Prostate gland (tissue), 2 donors: Measurements from ENCODE around the gene AATK. TPM values are rescaled to one million over a fixed set of nuclear protein-coding genes. Genes with fewer than 3 reads are reported as not detected.
A peak's percentile ranks its signal among the peaks of the same experiment; 100 is the strongest.

Experiments used
- DNase-seq: peaks from one replicate; pipeline ENCODE4 v3.0.0-alpha.2; 2019; ENCODE audit warnings: low spot score
- H3K27ac ChIP-seq, 2 donors: fragments of 200-600 bp; sonication (generic); 2 replicates each; pipeline ENCODE4 v1.5.1; 2017 to 2019
- H3K27me3 ChIP-seq: fragments of 200-600 bp; sonication (generic); replicated peaks from 2 replicates; pipeline ENCODE4 v1.5.1; 2019; ENCODE audit not compliant: insufficient read depth
- H3K36me3 ChIP-seq, 2 donors: fragments of 200-600 bp; sonication (generic); 1 replicate in 1 of 2; 2 replicates in 1 of 2; pipeline versions ENCODE4 v1.5.1 to v1.8.1; 2017 to 2019
- H3K4me1 ChIP-seq: fragments of 200-600 bp; sonication (generic); replicated peaks from 2 replicates; pipeline ENCODE4 v1.5.1; 2019
- H3K4me3 ChIP-seq, 2 donors: fragments of 200-600 bp; sonication (generic); 2 replicates each; pipeline ENCODE4 v1.5.1; 2017 to 2019
- H3K9me3 ChIP-seq: fragments of 200-600 bp; sonication (generic); 2 replicates; pipeline ENCODE4 v1.5.1; 2017
- CTCF ChIP-seq, 4 experiments: fragments of 200-600 bp in 2 of 4; fragments of 450-650 bp in 2 of 4; sonication (generic) in 2 of 4; IDR thresholded peaks; 1 replicate in 3 of 4; 2 replicates in 1 of 4; pipeline ENCODE4 v1.5.1; 2016 to 2019; ENCODE audit warnings: antibody characterized with exemption in 4 of 4, mild to moderate bottlenecking in 2 of 4, moderate library complexity in 2 of 4
- POLR2A ChIP-seq: fragments of 450-650 bp; IDR thresholded peaks from one replicate; pipeline ENCODE4 v1.6.1; 2016; ENCODE audit warnings: antibody characterized with exemption, mild to moderate bottlenecking
- POLR2AphosphoS5 ChIP-seq: sonication (generic); formaldehyde crosslinking; IDR thresholded peaks from one replicate; pipeline ENCODE4 v1.6.1; 2017; ENCODE audit warnings: antibody characterized with exemption
- WGBS: methylation state at CpG from one replicate; pipeline ENCODE4 v1.1.5; 2018; 5-methylcytosine and 5-hydroxymethylcytosine counted together
- intact Hi-C: fragments of 100-400 bp; cut with DNase I; formaldehyde crosslinking; loops from one replicate; pipeline ENCODE4 v1.14.2; 2022
- total RNA-seq, 2 donors: library from RNA; depleted of rRNA; stranded (reverse); fragments of >200 nt; gene quantifications; one replicate each; pipeline ENCODE4 v1.1.0, GENCODE V29; 2016

The AATK gene
- total RNA-seq, 2 donors from 2014 or later, result 5.2 to 6.6 TPM

- no peaks in the 10 kb centered on the region for H3K36me3 ChIP-seq
- no peak for DNase-seq
- H3K9me3 ChIP-seq, result no peaks in the 10 kb centered on the region
- intact Hi-C loops, result no loop called here
- TF ChIP-seq POLR2AphosphoS5, result no peak
- peak in 1 of 4 experiments; percentile 10 for TF ChIP-seq CTCF (IDR thresholded peaks at IDR 0.05)
- no peak for TF ChIP-seq POLR2A
- H3K4me3 ChIP-seq, result no peak overlapping the region
- H3K4me1 ChIP-seq, result no peaks in the 10 kb centered on the region
- no peaks in the 10 kb centered on the region for H3K27me3 ChIP-seq
- H3K27ac ChIP-seq, result no peak overlapping the region
- 78% methylated on average over 25 of the region's 27 CpGs for WGBS
These were observed 23.9 kb upstream of the AATK start for GRCh38 chr17:81189670-81190530.

DNA sequence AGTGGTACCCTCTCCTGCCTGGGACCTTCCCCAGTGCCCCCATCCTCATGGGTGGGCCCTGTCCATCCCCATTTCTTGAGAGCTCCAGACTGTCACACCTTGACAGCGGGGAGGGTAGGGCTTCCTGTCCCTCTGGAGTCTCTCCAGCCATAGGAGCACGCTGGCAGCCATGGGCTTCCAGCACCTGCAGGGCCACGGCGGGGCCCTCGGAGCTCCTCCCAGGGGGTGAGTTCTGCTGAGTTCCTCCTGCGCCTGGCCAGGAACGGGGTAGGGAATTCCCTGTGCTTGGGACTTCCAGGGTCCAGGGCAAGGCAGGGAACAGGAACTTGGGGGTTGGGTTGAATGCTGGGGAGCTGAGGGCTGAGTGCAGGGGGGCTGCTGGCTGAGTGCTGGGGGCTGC, 23.0 kb upstream of the AATK start:
- Histone ChIP-seq H3K27ac (no peak overlapping the region), H3K4me3 (no peak overlapping the region), H3K27me3 (no peaks in the 10 kb centered on the region), H3K36me3 (no peaks in the 10 kb centered on the region), H3K4me1 (no peaks in the 10 kb centered on the region), H3K9me3 (no peaks in the 10 kb centered on the region)
- intact Hi-C loops, result no loop called here
- WGBS, result 86% methylated on average over 5 of the region's 7 CpGs
- TF ChIP-seq POLR2AphosphoS5 (no peak), CTCF (IDR thresholded peaks at IDR 0.05) (no peak), POLR2A (no peak)
- DNase-seq, result no peak

DNA sequence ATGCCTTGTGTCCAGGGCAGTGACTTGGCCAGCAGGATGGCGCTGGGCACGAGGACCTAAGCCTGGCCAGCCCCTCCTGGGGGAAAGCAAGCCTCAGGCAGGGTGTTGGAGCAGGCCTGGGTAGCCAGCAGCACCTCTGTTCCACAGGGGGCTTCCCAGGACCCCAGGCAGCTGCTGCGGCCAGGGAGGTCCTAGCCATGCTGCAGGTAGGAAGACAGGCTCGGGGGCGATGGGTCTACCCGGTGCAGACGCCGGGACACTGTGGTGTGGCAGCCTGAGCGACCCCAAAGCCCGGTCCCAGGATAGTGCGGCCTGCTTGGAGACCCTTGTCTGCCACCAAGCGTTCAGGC, 22.4 kb upstream of the AATK start:
- no peak overlapping the region for H3K27ac ChIP-seq
- 99% methylated on average over 11 of the region's 12 CpGs for WGBS
- DNase-seq, result no peak
- TF ChIP-seq POLR2A, result no peak
- H3K36me3 ChIP-seq, result no peaks in the 10 kb centered on the region
- H3K9me3 ChIP-seq, result no peaks in the 10 kb centered on the region
- H3K4me3 ChIP-seq, result no peak overlapping the region
- H3K27me3 ChIP-seq, result no peaks in the 10 kb centered on the region
- H3K4me1 ChIP-seq, result no peaks in the 10 kb centered on the region
- intact Hi-C loops, result no loop called here

GRCh38 chr17:81187586-81188490, 21.8 kb upstream of the AATK start:
- Histone ChIP-seq H3K4me1 (no peaks in the 10 kb centered on the region), H3K36me3 (no peaks in the 10 kb centered on the region), H3K27me3 (no peaks in the 10 kb centered on the region), H3K9me3 (no peaks in the 10 kb centered on the region), H3K27ac (no peak overlapping the region), H3K4me3 (no peak overlapping the region)
- 89% methylated on average over 26 of the region's 26 CpGs for WGBS
- intact Hi-C loops, result no loop called here
- TF ChIP-seq POLR2AphosphoS5 (no peak), CTCF (IDR thresholded peaks at IDR 0.05) (no peak), POLR2A (no peak)
- no peak for DNase-seq

DNA sequence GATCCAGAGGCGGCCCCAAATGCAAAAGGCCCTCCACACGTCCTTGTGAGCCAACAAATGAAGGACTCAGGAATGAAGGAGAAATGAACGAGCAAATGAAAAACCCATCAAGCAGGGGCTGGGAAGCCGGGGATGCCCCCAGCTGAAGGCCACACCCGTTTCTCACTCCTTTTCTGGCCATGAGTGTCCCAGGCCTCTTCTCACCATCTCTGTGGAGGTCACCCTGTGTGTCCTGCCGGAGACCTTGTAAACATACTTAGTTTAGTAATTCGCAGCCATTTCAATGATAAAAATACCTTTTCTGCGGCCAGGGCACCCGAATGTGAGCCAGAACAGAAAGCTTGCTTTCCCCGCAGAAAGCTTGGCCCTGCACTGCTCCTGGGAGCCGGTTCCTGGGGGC, 21.1 kb upstream of the AATK start:
- no peak for DNase-seq
- no peaks in the 10 kb centered on the region for H3K27me3 ChIP-seq
- H3K9me3 ChIP-seq, result no peaks in the 10 kb centered on the region
- H3K27ac ChIP-seq, result no peak overlapping the region
- TF ChIP-seq POLR2AphosphoS5 (no peak), CTCF (IDR thresholded peaks at IDR 0.05) (no peak), POLR2A (no peak)
- H3K4me3 ChIP-seq, result no peak overlapping the region
- intact Hi-C loops, result no loop called here
- no peaks in the 10 kb centered on the region for H3K36me3 ChIP-seq
- 93% methylated on average over 11 of the region's 11 CpGs for WGBS
- no peaks in the 10 kb centered on the region for H3K4me1 ChIP-seq
